SH-SY5Y (cell line): Measurements from ENCODE around the gene EEF1AKMT2.

Source experiments
- GATA2 ChIP-seq: IDR thresholded peaks from 2 replicates; pipeline ENCODE4 v1.6.1; 2011; ENCODE audit warnings: mild to moderate bottlenecking, low read depth, low read length
- GATA3 ChIP-seq: IDR thresholded peaks from 2 replicates; pipeline ENCODE4 v1.6.1; 2011; ENCODE audit warnings: low read depth, mild to moderate bottlenecking, low read length, moderate library complexity

- no peak for TF ChIP-seq GATA2
- TF ChIP-seq GATA3: no peak
These were observed 81.8 kb downstream of the EEF1AKMT2 start for GRCh38 chr10:124709861-124710260.
